Brain pericyte (primary cell): ENCODE results near the gene LBP.
"Not testable (repeated sequence)": the region's sequence is repeated elsewhere in the genome, so short reads cannot be mapped to it uniquely, and the experiment has no call there.

ENCODE experiments used
- DNase-seq: peaks from one replicate; pipeline ENCODE4 v3.0.0-alpha.2; 2012; ENCODE audit warnings: low read depth, low spot score

Gene LBP, protein sequence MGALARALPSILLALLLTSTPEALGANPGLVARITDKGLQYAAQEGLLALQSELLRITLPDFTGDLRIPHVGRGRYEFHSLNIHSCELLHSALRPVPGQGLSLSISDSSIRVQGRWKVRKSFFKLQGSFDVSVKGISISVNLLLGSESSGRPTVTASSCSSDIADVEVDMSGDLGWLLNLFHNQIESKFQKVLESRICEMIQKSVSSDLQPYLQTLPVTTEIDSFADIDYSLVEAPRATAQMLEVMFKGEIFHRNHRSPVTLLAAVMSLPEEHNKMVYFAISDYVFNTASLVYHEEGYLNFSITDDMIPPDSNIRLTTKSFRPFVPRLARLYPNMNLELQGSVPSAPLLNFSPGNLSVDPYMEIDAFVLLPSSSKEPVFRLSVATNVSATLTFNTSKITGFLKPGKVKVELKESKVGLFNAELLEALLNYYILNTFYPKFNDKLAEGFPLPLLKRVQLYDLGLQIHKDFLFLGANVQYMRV

DNA sequence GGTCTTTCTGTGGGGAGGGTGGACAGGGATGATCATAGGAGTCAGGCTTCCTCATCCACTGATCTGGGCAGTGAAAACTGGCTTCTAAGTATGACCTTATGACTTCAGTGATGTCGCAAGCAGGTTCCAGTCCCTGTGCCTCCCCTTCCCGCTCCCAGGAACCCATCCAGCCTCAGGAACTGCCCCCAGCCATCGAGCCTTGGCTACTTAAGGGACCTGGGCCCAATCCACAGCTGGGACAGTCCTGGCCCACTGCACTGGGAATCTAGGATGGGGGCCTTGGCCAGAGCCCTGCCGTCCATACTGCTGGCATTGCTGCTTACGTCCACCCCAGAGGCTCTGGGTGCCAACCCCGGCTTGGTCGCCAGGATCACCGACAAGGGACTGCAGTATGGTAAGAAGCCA lies at the start of gene LBP:
TSS of gene LBP (plus strand) at position 236 of the 405 bp plus-strand sequence. CDS start at position 271, 35 bp downstream.
- DNase-seq, result no peak

DNA sequence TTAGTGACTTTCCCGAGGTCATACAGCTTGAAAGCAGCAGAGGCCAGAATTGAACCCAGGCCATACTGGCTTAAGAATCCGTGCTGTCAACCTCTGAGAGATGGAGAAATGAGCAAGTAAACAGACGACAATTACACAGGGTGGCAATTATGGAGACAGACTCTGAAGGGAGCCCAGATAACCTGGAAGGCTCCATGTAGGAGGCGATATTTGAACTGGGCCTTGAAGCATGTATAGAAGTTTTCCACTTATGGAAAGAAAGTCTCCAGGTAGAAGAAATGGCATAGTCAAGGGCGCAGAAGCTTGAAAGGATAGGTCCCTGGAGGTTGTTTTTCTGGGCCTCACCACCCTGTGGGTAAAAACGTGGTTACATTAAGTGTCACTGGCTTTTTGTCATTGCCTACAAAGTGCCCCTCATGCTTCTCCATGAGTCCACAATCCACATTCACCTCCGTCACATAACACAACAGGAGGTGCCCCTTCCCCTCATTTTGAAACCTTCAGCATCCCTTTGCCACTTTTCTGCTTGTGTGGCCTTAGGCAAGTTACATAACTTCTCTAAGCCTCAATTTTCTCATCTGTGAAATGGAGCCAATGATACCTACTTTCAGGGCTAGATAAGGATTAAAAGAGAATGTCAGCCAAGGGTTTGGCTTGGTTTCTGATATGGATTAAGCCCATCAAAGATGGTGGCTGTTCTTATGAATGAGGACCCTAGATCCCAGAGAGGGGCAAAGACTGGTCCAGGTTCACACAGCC lies 48.2 kb upstream of the LBP start:
- DNase-seq, result no peak

DNA sequence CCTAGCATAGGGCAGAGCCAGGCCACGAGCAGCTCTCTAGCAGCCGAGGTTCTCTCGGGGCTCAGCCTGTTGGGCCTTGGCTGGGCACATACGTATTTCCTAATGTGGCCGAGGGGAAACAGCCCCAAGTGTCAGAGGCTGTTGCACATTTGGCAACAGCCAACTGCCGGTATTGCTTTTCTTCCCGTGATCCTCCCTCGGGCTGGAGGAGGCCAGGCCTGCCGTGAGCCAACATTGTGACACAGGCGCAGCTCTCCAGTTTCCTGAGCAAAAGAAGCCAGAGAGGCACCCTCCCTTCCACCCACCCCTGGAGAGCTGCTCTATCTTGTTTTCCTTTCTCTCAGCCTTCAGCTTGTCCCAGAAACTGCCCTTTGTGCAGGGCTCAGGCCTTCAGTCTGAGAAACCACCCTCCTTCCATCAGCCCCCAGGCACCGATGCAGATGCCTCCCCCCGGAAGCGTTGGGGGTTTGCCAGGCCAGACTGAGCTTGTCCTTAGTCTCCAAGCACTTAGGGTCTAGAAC lies 47.5 kb upstream of the LBP start:
- DNase-seq, result no peak

DNA sequence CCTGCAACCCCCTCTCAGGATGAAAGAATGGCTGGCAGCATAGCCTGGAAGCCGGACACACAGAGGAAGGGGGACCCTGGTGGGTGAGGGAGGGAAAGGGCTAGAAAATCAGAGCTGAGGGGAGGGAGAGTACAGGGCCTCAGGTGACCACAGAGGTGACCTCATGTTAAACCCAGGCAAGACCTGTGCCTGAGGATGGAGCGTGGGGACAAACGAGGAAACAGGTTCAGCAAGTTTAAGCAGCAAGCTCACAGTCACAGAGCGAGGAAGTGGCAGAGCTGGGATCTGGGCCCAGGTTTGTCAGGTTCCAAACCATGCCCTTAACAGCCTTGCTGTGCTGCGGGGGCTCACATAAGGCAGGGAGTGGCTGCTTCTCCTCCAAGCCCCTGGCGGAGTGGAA lies 46.3 kb upstream of the LBP start:
- DNase-seq, result no peak

DNA sequence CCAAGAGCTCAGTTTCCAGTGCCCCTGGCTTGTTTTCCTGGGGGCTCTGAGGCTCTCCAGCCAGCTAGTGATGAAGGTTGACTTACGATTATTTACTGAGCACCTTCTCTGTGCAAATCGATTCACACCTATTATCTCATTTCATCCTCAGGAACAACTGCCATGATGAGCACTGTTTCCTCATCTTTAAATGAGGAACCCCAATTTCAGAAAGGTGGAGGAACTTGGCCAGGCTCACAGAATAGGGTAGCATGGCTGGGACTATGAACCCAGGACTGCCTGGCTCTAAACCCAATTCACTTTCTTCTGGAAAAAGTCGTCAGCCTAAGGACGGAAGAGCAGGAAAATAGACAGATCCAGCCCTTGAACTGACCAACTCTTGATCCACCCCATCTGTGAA lies 45.8 kb upstream of the LBP start:
- DNase-seq, result no peak

DNA sequence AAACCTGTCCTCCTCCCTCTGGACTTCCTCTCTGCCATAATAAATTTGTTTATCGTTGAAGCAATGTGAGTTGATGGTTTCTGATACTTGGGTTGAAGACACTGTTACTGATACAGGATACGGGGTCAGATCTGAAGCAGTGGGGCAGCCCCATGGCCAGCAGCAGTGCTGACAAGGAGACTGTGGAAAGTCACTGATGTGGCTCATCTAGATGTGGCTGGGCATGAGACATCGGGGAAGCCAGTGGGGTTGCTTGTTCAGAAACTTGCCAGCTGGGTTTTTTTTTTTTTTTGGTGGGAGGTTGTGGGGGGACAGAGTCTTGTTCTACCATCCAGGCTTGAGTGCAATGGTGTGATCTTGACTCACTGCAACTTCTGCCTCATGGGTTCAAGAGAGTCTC lies 45.0 kb upstream of the LBP start:
- DNase-seq, result no peak

DNA sequence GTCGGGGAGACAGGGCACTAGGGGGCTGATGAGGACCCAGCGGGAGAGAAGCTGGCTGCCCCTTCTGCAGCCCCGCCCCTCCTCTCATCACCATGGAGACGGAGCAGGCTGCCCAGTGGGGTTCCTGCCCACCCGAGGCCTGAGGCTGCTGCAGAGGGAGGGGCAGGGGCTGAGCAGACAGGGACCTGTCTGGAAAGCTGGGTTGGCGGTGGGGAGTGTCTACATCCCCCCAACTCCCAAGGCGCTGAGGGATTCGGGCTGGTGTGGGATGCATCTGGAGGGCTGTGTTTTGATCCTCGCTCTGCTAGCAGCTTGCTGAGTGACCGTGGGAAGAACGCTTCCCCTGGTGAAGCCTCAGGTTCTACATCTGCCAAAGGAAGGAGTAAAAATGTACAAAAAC lies 43.5 kb upstream of the LBP start:
- no peak for DNase-seq

DNA sequence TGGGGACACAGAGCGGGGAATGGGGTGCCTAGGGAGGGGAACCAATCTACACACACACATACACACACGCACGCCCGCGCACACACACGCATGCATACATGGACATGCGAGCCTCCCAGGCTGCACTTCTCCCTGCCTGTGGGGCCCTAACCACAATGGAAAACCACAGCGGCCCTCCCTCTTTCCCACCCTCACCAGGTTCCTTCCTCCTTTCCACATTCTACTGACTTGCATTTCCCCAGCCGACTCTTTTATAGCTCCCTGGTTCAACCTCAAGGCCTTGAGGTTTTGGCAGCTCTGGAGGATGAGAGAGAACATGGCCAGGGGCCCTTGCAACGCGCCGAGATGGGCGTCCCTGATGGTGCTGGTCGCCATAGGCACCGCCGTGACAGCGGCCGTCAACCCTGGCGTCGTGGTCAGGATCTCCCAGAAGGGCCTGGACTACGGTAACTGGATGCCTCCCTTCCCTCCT lies 42.3 kb upstream of the LBP start, which contains the start of gene BPI:
TSS of gene BPI (plus strand) at position 249 of the 472 bp plus-strand sequence. CDS start at position 317, 68 bp downstream.
- DNase-seq, result no peak

DNA sequence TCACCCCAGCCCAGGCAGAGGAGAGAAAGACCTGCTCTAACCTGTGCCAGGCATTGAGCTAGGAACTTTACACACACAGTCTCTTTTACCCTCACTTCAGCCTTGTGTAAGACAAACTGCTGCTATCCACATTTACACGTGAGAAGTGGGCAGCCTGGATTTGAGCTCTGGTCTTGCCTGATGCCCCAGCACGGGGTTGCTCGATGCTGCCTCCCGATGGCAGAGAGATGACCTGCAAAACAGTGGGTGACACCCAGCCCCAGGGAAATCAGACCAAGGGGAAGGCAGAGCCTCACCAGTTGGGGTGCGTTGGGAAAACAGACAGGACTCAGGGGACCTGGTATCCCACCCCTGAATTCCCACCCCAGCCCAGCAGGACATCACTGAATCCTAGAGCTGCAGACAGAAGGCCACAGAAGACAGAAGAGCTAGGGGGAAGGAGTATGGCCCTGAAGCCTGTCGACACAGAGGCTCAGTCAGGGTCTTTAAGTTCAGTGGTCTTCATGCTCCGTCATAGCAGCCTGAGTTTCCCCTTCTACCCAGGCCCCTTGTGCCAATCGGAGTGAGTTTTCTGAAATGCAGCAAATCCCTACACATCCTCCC lies 41.3 kb upstream of the LBP start:
- DNase-seq, result no peak

DNA sequence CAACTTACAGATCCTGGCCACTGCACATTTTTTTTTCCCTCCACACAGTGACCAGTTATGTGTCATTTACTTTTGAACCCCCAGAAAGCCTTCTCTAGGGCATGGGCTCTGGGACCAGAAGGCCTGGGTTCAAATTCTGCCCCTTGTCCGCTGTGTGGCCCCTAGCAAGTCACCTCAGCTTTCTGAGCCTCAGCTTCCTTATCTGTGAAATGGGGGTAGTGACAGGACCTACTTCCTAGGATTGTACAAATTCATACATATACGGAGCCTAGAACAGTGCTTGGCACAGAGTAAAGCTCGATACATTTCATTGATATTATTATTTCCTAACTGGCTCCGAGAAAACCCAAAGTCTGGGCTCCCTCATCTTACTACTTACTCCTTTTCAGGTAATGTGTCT lies 40.7 kb upstream of the LBP start:
- DNase-seq, result no peak

DNA sequence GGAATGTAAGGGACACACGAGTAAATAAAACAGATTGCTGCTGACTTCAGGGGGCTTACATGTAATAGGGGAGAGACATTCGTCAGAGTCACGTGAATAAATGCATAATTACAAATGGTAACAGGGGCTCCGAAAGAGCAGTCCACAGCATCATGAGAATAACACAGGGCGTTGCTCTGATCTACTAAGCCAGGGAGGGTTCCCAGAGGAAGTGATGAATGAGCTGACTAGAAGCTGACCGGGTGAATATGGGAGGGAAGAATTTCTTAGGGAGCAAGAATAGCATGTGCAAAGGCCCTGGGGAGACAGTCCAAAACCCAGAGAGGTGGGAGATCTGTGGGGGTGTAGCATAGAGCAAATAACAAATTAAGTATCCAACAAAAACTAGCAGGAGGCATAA lies 39.9 kb upstream of the LBP start:
- DNase-seq, result no peak

DNA sequence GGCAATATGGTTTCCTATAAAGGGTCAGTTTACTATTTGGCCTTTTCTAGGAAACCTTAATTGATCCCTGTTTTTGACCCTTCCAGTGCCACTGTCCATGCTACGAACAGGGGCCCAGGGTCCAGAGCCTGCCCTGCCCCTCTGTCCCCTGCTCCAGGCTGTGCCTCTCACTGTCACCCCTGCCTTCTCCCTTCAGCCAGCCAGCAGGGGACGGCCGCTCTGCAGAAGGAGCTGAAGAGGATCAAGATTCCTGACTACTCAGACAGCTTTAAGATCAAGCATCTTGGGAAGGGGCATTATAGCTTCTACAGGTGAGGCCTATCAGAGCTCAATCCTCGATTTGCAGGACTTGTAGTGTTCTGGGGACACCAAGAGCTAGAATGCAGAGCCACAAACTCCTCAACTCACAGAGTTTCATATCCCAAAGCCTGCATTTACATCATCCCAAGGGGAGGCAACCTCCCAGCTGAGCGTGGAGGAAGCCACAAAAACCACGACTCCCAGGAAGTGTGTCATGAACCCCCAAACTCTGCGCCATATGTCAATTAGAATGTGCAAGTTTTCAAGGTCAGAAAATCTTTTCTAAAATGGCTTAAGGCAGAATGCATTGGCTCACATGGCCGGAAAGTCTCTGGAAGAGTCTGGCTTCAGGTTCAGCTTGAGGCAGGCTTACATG lies 38.8 kb upstream of the LBP start:
- DNase-seq, result no peak

DNA sequence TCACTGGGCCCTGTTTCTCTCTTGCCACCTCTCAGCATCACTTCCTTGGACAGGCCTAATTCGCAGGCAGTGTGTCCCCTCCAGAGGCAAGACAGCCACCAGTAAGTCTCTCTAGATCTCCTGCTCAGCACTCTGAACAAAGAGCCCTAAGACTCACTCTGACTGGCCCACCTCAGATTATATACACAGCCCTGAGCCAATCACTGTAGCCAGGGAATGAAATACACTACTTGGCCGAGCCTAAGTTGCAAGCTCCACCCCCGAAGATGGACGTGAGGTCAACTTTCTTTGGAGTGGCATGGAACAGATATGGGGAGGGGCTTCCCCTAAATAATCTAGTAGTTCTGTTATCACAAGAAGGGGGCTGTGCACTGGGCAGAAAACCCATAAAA lies 38.2 kb upstream of the LBP start:
- DNase-seq, result no peak

DNA sequence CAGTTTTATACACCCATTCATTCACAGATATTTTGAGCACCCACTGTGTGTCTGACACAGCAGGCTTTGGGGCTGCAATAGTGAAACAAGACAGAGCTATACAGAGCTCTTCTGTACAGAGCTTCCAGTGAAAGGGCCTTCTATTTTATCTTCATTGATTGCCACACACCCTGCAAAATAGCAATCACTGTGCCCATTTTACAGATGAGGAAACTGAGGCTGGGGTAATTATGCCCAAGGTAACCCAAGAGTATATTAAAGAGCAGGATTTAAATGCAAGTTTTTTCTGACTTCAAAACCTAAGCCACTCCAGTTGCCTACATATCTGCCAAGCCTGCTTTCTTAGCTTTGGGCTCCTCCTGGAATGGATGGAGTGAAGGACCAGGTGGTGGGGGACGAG lies 37.8 kb upstream of the LBP start:
- no peak for DNase-seq

DNA sequence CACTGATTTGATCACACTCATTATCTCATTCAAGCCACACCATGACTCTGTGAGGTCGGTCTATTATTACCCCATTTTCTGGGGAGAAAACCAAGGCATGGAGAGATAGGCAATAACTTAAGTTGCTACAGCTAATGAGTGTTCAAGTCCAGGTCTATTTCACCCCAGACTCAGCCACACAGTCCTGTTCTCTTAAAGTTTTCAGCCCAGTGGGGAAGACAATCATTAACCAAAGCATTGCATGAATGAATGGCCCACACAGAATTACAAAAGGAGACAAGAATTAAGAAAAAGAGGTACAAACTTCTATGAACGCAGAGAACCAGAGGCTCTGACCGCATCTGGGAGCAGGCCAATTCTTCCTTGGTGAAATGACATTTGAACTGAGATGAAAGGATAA lies 35.2 kb upstream of the LBP start:
- DNase-seq, result no peak

DNA sequence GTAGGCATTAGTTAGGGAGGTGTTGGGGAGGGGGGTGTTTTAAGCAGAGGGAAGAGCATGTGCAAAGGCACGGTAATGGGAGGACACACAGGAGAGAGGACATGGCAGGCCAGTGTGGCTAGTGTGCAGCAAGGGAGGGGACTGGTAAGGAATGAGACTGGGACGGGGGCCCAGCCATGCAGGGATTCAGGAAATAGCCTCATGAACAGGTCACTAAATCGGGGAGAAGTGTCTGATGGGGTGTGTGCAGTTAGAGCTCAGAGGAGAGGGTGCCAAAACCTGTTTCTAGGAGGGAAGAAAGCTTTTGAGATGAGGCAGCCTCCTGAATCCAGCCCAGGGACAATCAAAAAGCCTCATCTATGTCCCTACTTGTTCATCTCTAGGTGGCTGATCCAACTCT lies 34.8 kb upstream of the LBP start:
- no peak for DNase-seq

DNA sequence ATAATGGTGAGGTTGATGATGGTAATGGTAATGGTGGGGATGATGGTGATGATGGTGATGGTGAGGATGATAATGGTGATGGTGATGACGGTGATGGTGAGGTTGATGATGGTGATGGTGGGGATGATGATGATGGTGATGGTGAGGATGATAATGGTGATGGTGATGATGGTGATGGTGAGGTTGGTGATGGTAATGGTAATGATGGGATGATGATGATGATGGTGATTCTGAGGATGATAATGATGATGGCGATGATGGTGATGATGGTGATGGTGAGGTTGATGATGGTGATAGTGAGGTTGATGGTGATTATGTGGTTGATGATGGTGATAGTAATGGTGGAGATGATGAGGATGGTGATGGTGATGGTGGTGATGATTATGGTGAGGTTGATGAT lies 32.6 kb upstream of the LBP start:
- DNase-seq, result no peak

DNA sequence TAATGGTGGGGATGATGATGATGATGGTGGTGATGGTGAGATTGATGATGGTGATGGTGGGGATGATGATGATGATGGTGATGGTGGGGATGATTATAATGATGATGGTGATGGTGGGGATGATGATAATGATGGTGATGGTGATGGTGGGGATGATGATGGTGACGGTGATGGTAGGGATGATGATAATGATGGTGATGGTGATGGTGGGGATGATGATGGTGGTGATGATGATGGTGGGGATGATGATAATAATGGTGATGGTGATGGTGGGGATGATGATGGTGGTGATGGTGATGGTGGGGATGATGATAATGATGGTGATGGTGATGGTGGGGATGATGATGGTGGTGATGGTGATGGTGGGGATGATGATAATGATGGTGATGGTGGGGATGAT lies 31.9 kb upstream of the LBP start:
- DNase-seq, result not testable (repeated sequence)

DNA sequence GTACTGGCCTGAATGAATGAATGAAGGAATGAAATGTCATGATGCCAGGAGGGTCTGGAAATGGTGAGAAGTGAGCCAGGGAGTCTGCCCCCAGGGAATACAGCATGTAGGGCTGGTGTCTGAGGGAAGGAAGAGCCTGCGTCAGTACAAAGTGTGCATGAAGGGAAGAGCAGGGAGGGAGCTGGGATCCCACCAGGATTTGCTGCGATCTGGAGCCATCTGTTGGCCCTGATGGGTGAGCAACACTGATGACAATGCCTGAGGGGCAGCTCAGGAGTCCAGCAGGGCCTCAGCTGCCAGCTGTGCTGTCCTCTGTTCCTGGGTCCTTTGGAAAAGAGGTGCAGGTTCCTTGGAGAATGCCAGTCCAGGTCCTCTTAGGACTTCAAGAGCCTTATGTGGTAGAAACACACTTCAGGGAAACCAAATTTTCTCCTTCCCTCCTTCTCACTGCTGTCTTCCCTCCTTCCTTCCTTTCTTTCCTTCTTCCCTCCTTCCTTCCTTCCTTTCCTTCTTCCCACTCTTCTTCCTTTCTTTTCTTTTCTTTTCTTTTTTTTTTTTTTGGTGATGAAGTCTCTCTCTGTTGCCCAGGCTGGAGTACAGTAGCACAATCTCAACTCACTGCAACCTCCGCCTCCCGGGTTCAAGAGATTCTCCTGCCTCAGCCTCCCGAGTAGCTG lies 30.9 kb upstream of the LBP start:
- DNase-seq, result no peak

DNA sequence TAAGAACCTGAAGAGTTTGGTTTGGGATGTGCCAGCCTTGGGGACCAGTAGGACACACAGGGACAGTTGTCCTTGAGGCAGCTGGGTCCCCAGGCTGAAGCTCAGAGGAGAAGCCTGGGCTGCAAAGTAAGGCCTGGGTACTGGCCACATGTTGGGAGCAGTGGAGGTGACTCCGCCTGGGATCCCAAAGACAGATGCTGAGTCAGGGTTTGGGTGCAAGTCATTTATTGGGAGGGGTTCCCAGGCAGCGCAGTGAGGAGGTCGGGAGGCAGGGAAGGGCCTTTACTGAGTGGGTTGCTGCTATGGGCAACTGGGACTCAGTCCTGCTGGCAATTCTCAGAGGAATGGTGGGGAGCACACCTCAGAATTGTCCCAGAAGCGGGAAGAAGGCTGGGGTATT lies 29.9 kb upstream of the LBP start:
- DNase-seq, result no peak

DNA sequence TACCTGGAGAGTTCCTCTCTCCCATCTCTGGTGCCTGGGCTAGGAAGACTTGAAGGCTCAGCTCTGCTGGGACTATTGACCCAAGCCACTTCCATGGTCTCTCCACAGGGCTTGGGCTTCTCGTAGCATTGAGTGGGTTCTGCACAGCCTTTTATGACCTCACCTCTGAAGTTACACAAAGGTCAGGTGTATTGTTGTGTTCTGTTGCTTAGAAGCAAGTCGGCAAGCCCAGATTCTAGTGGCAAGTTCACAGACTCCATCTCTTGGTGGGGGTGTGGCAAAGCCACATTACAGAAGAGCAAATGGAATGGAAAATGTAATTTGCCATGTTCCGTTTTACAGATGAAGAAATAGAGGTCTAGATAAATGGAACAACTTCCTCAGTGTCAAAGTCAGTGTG lies 28.9 kb upstream of the LBP start:
- no peak for DNase-seq
